ENCODE measurements around the gene APP. TPM values are rescaled to one million over a fixed set of nuclear protein-coding genes. Genes with fewer than 3 reads are reported as not detected.
A peak's percentile ranks its signal among the peaks of the same experiment; 100 is the strongest.

The APP gene
- total RNA-seq, 1 donor from 2014 or later: 356 TPM

GRCh38 chr21:26112975-26113374, 57.6 kb downstream of the APP start:
- ATAC-seq: no peak

GRCh38 chr21:26112127-26112742, 58.3 kb downstream of the APP start:
- intact Hi-C loops (cut with micrococcal nuclease): no loop called here
- ATAC-seq: peak; percentile 57
- DNase-seq: no peak

More at GRCh38 chr21:26112975-26113374, 57.6 kb downstream of the APP start:
- intact Hi-C loops (cut with micrococcal nuclease): no loop called here
- no peak for DNase-seq

GRCh38 chr21:26110715-26111114, 59.9 kb downstream of the APP start:
- ATAC-seq (no peak), DNase-seq (no peak)
- intact Hi-C loops (cut with micrococcal nuclease): no loop called here

GRCh38 chr21:26107429-26107828, 63.1 kb downstream of the APP start:
- no peak for DNase-seq
- no peak for ATAC-seq
- intact Hi-C loops (cut with micrococcal nuclease): no loop called here

- intact Hi-C loops (cut with micrococcal nuclease): no loop called here
- DNase-seq (no peak), ATAC-seq (no peak)
Observed at GRCh38 chr21:26106562-26106961, 64.0 kb downstream of the APP start.

- DNase-seq (no peak), ATAC-seq (peak; percentile 37)
- intact Hi-C loops (cut with micrococcal nuclease): no loop called here
Observed at GRCh38 chr21:26105819-26106218, 64.8 kb downstream of the APP start.

GRCh38 chr21:26100573-26100972, 70.0 kb downstream of the APP start:
- DNase-seq (no peak), ATAC-seq (no peak)
- intact Hi-C loops (cut with micrococcal nuclease): no loop called here

- intact Hi-C loops (cut with micrococcal nuclease): no loop called here
Observed at GRCh38 chr21:26099610-26100219, 70.9 kb downstream of the APP start.

GRCh38 chr21:26098772-26099397, 71.7 kb downstream of the APP start:
- DNase-seq (no peak), ATAC-seq (no peak)
- intact Hi-C loops (cut with micrococcal nuclease): no loop called here

More at GRCh38 chr21:26099610-26100219, 70.9 kb downstream of the APP start:
- ATAC-seq (no peak), DNase-seq (no peak)

GRCh38 chr21:26097475-26097874, 73.1 kb downstream of the APP start:
- no peak for ATAC-seq
- no peak for DNase-seq

GRCh38 chr21:26096494-26097371, 73.8 kb downstream of the APP start:
- intact Hi-C loops (cut with micrococcal nuclease): no loop called here
- ATAC-seq (no peak), DNase-seq (no peak)

More at GRCh38 chr21:26097475-26097874, 73.1 kb downstream of the APP start:
- intact Hi-C loops (cut with micrococcal nuclease): no loop called here

- no peak for ATAC-seq
- intact Hi-C loops (cut with micrococcal nuclease): no loop called here
- DNase-seq: no peak
Observed at GRCh38 chr21:26095131-26095530, 75.4 kb downstream of the APP start.

GRCh38 chr21:26093122-26093521, 77.4 kb downstream of the APP start:
- intact Hi-C loops (cut with micrococcal nuclease): no loop called here
- DNase-seq (no peak), ATAC-seq (no peak)

- DNase-seq (no peak), ATAC-seq (no peak)
- intact Hi-C loops (cut with micrococcal nuclease): no loop called here
Observed at GRCh38 chr21:26091480-26092018, 79.0 kb downstream of the APP start.

GRCh38 chr21:26089730-26090129, 80.8 kb downstream of the APP start:
- intact Hi-C loops (cut with micrococcal nuclease): no loop called here
- DNase-seq: no peak
- ATAC-seq: no peak

- intact Hi-C loops (cut with micrococcal nuclease): no loop called here
- no peak for ATAC-seq
- no peak for DNase-seq
Observed at GRCh38 chr21:26087223-26087918, 83.2 kb downstream of the APP start.

GRCh38 chr21:26085882-26086281, 84.7 kb downstream of the APP start:
- ATAC-seq (no peak), DNase-seq (no peak)
- intact Hi-C loops (cut with micrococcal nuclease): no loop called here

- no peak for ATAC-seq
- intact Hi-C loops (cut with micrococcal nuclease): no loop called here
- no peak for DNase-seq
Observed at GRCh38 chr21:26085127-26085526, 85.4 kb downstream of the APP start.

GRCh38 chr21:26082549-26082948, 88.0 kb downstream of the APP start:
- DNase-seq (no peak), ATAC-seq (no peak)
- intact Hi-C loops (cut with micrococcal nuclease): no loop called here
